ENCODE results near the gene TMEM135. TPM values are rescaled to one million over a fixed set of nuclear protein-coding genes. Genes with fewer than 3 reads are reported as not detected.

Gene TMEM135
- total RNA-seq, 1 experiment from 2014 or later, result 12.6 TPM

DNA sequence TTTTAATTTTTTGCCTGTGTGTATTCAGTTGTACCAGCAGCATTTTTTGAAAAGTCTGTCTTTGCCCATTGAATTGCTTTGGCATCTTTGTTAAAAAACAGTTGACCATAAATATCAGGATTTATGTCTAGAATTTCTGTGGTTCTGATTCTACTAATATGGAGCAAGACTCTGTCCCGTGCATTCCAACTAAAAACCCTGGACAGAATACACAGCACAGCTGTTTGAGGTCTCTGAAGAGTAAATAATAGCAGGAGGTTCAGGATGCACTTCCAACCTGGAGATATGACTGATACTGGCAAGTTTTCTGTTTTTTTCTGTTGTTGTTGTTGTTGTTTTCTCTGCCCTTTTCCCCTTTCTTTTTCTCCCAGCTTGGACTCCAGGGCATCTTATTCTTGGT, 141.9 kb downstream of the TMEM135 start:
- no peak for DNase-seq
- Mint-ChIP-seq H3K27ac (ENCODE audit: unreplicated experiment) (no peak overlapping the region), H3K36me3 (ENCODE audit: insufficient read depth, unreplicated experiment) (no peaks in the 10 kb centered on the region), H3K9me3 (ENCODE audit: low read depth, unreplicated experiment) (peaks cover 4% of the 10 kb centered on the region), H3K4me1 (ENCODE audit: low read depth, unreplicated experiment) (peaks cover 12% of the 10 kb centered on the region), H3K27me3 (ENCODE audit: unreplicated experiment) (no peaks in the 10 kb centered on the region), H3K4me3 (ENCODE audit: low read depth, unreplicated experiment) (no peak overlapping the region)
- TF ChIP-seq, protein P1, sequence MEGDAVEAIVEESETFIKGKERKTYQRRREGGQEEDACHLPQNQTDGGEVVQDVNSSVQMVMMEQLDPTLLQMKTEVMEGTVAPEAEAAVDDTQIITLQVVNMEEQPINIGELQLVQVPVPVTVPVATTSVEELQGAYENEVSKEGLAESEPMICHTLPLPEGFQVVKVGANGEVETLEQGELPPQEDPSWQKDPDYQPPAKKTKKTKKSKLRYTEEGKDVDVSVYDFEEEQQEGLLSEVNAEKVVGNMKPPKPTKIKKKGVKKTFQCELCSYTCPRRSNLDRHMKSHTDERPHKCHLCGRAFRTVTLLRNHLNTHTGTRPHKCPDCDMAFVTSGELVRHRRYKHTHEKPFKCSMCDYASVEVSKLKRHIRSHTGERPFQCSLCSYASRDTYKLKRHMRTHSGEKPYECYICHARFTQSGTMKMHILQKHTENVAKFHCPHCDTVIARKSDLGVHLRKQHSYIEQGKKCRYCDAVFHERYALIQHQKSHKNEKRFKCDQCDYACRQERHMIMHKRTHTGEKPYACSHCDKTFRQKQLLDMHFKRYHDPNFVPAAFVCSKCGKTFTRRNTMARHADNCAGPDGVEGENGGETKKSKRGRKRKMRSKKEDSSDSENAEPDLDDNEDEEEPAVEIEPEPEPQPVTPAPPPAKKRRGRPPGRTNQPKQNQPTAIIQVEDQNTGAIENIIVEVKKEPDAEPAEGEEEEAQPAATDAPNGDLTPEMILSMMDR (IDR thresholded peaks at IDR 0.05; ENCODE audit: unreplicated experiment), result no peak
- intact Hi-C loops (cut with micrococcal nuclease; ENCODE audit: unreplicated experiment), result no loop called here
- no TSS peak for BruUV-seq (replicated peaks)
- CTCF ChIA-PET, result no interaction called here

DNA sequence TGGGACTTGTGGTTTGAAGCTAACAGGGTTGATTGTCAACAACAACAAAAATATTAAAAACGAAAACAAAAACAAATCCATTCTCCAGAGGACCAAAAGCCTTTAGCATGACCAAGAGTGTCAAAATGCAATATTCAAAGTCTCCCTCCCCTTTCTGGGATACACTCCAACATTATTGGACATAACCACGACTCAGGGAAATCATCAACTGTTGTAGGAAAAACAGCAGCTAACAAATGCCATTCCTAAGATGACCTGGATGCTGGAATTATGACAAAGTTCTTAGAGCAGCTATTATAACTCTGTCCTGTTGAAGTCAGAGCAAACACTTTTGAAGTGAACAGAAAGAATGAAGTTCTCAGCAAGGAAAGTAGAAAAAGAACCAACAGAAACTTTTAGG, 143.0 kb downstream of the TMEM135 start:
- H3K27me3 Mint-ChIP-seq (ENCODE audit: unreplicated experiment), result no peaks in the 10 kb centered on the region
- H3K4me3 Mint-ChIP-seq (ENCODE audit: low read depth, unreplicated experiment), result no peak overlapping the region
- intact Hi-C loops (cut with micrococcal nuclease; ENCODE audit: unreplicated experiment), result no loop called here
- H3K9me3 Mint-ChIP-seq (ENCODE audit: low read depth, unreplicated experiment), result peaks cover 4% of the 10 kb centered on the region
- H3K27ac Mint-ChIP-seq (ENCODE audit: unreplicated experiment), result no peak overlapping the region
- H3K36me3 Mint-ChIP-seq (ENCODE audit: insufficient read depth, unreplicated experiment), result no peaks in the 10 kb centered on the region
- TF ChIP-seq, protein P1 (IDR thresholded peaks at IDR 0.05; ENCODE audit: unreplicated experiment), result no peak
- CTCF ChIA-PET, result no interaction called here
- H3K4me1 Mint-ChIP-seq (ENCODE audit: low read depth, unreplicated experiment), result peaks cover 11% of the 10 kb centered on the region
- DNase-seq, result no peak
- no TSS peak for BruUV-seq (replicated peaks)

DNA sequence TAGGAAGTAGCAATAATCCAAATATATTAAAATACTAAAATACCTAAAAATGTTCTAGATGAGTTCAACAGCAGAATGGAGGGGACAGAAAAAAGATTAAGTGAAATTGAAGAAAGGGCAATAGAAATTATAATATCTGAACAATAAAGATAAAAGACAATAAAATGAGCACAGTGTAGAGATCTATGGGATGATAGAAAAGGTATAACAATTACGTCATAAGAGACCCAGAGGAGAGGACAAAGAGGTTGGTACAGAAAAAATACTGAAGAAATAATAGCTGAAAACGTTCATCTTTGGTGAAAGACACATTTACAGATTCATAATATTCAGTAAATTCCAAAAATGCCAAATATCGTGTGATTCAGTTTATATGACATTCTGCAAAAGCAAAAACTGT, 143.4 kb downstream of the TMEM135 start:
- TF ChIP-seq, protein P1 (IDR thresholded peaks at IDR 0.05; ENCODE audit: unreplicated experiment), result no peak
- no peak overlapping the region for H3K27ac Mint-ChIP-seq (ENCODE audit: unreplicated experiment)

DNA sequence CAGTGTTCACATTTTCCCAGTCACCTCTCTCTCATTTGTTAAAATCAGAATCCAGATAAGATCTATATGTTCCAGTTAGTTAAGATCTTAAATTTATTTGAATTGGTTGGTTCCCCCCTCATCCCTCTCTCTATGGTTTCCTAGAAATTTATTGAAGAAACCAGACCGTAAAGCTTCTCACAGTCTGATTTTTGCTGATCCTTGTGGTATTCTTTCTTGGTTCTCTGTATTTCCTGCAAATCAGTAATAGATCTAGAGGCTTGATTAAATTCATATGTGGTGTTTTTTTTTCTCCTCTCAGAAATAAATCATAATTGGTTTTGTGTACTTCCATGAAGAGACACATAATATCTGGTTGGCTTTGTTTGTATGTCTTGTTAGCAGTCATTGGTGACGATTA, 147.5 kb downstream of the TMEM135 start:
- CTCF ChIA-PET, result no interaction called here
- no peak overlapping the region for H3K27ac Mint-ChIP-seq (ENCODE audit: unreplicated experiment)
- no peaks in the 10 kb centered on the region for H3K4me1 Mint-ChIP-seq (ENCODE audit: low read depth, unreplicated experiment)
- H3K27me3 Mint-ChIP-seq (ENCODE audit: unreplicated experiment), result no peaks in the 10 kb centered on the region
- intact Hi-C loops (cut with micrococcal nuclease; ENCODE audit: unreplicated experiment), result no loop called here
- BruUV-seq (replicated peaks), result no TSS peak
- TF ChIP-seq, protein P1 (IDR thresholded peaks at IDR 0.05; ENCODE audit: unreplicated experiment), result no peak
- no peaks in the 10 kb centered on the region for H3K9me3 Mint-ChIP-seq (ENCODE audit: low read depth, unreplicated experiment)
- no peak overlapping the region for H3K4me3 Mint-ChIP-seq (ENCODE audit: low read depth, unreplicated experiment)
- DNase-seq, result no peak
- no peaks in the 10 kb centered on the region for H3K36me3 Mint-ChIP-seq (ENCODE audit: insufficient read depth, unreplicated experiment)

More for the DNA sequence above, 143.4 kb downstream of the TMEM135 start:
- Mint-ChIP-seq H3K4me1 (ENCODE audit: low read depth, unreplicated experiment) (peaks cover 8% of the 10 kb centered on the region), H3K27me3 (ENCODE audit: unreplicated experiment) (no peaks in the 10 kb centered on the region), H3K4me3 (ENCODE audit: low read depth, unreplicated experiment) (no peak overlapping the region), H3K36me3 (ENCODE audit: insufficient read depth, unreplicated experiment) (no peaks in the 10 kb centered on the region), H3K9me3 (ENCODE audit: low read depth, unreplicated experiment) (peaks cover 4% of the 10 kb centered on the region)
- no TSS peak for BruUV-seq (replicated peaks)
- intact Hi-C loops (cut with micrococcal nuclease; ENCODE audit: unreplicated experiment), result no loop called here
- CTCF ChIA-PET, result no interaction called here
- no peak for DNase-seq
